Panc1 (cell line): ENCODE results near the gene RXRG.

Source experiments
- CTCF ChIP-seq: fragments of 450-650 bp; IDR thresholded peaks from 2 replicates; pipeline ENCODE4 v1.5.1; 2017; ENCODE audit warnings: mild to moderate bottlenecking
- POLR2AphosphoS5 ChIP-seq: IDR thresholded peaks from 2 replicates; pipeline ENCODE4 v1.6.1; 2012; ENCODE audit warnings: mild to moderate bottlenecking, low read depth, low read length, moderate library complexity
- REST ChIP-seq, 2 experiments: IDR thresholded peaks; 2 replicates each; pipeline ENCODE4 v1.6.1; 2011 to 2012; ENCODE audit warnings: low read depth in 2 of 2, control low read depth in 1 of 2, low read length in 1 of 2, mild to moderate bottlenecking in 1 of 2, moderate library complexity in 1 of 2; ENCODE audit not compliant: insufficient read depth in 1 of 2

- TF ChIP-seq CTCF (no peak), POLR2AphosphoS5 (no peak), REST (IDR thresholded peaks at IDR 0.05; ENCODE audit: insufficient read depth in 1 of 2, low read depth in 2 of 2, low read length in 1 of 2) (no peak)
Observed at GRCh38 chr1:165456114-165456513, 11.2 kb upstream of the RXRG start.
